ENCODE results near the gene UXT. TPM values are rescaled to one million over a fixed set of nuclear protein-coding genes. Genes with fewer than 3 reads are reported as not detected.
"Not testable (repeated sequence)": the region's sequence is repeated elsewhere in the genome, so short reads cannot be mapped to it uniquely, and the experiment has no call there.

UXT gene
- polyA plus RNA-seq, 1 donor, result 76.5 TPM

GRCh38 chrX:47613082-47613481 is 45.9 kb downstream of the UXT start:
- DNase-seq, result no peak

GRCh38 chrX:47612418-47612817 is 46.6 kb downstream of the UXT start:
- DNase-seq, result no peak

- no peak for DNase-seq
Observed at GRCh38 chrX:47611926-47612325, 47.1 kb downstream of the UXT start.

- DNase-seq, result no peak
Observed at GRCh38 chrX:47611489-47611888, 47.5 kb downstream of the UXT start.

- DNase-seq, result no peak
Observed at GRCh38 chrX:47610511-47610910, 48.5 kb downstream of the UXT start.

GRCh38 chrX:47608130-47608810 is 50.7 kb downstream of the UXT start:
- DNase-seq, result no peak

GRCh38 chrX:47607091-47607490 is 51.9 kb downstream of the UXT start:
- DNase-seq, result no peak

GRCh38 chrX:47605024-47605423 is 54.0 kb downstream of the UXT start:
- DNase-seq, result no peak

GRCh38 chrX:47603125-47603524 is 55.9 kb downstream of the UXT start:
- not testable (repeated sequence) for DNase-seq

Other genes with a start within 250 kb of the UXT start
- gene ZNF41, start 176.0 kb downstream of the UXT start, polyA plus RNA-seq (ENCODE audit: insufficient read length), result 10.7 TPM
- gene ARAF, start 98.0 kb downstream of the UXT start, polyA plus RNA-seq (ENCODE audit: insufficient read length), result 54.4 TPM
- 120 TPM for gene TIMP1, start 76.7 kb downstream of the UXT start, polyA plus RNA-seq (ENCODE audit: insufficient read length)
- 8.8 TPM for gene SYN1, start 39.3 kb downstream of the UXT start, polyA plus RNA-seq (ENCODE audit: insufficient read length)
- 1.2 TPM for gene CFP, start 29.2 kb downstream of the UXT start, polyA plus RNA-seq (ENCODE audit: insufficient read length)
- 24.7 TPM for gene ELK1, start 8.6 kb downstream of the UXT start, polyA plus RNA-seq (ENCODE audit: insufficient read length)
- 3.8 TPM for gene ZNF81, start 177.7 kb upstream of the UXT start, polyA plus RNA-seq (ENCODE audit: insufficient read length)

Data from hindlimb muscle (tissue), 1 donor.